Spleen (tissue), 7 donors: Measurements from ENCODE around the gene ARHGAP22.

Experiments used
- POLR2A ChIP-seq, 3 donors: fragments of 450-650 bp; IDR thresholded peaks; one replicate each; pipeline ENCODE4 v1.5.1; 2017; ENCODE audit warnings: antibody characterized with exemption in 3 of 3, mild to moderate bottlenecking in 1 of 3
- TF ChIP-seq, protein P1 (sequence below), 11 experiments: fragments of 200-600 bp in 7 of 11; fragments of 450-650 bp in 4 of 11; sonication (generic) in 4 of 11; IDR thresholded peaks in 8 of 11; conservative IDR thresholded peaks in 3 of 11; 1 replicate in 7 of 11; 2 replicates in 4 of 11; pipeline versions ENCODE4 v1.4.0 to v1.8.0; 2016 to 2021; ENCODE audit warnings: antibody characterized with exemption in 11 of 11, inconsistent platforms in 4 of 11, mild to moderate bottlenecking in 1 of 11
- donor health status: DM: no; HTN: no; CAD: no; lungs with moderate emphysema.
- donor health status: DM: no; HTN: no; CAD: no.
- donor health status: DM: no; HTN: no; CAD: no.

DNA sequence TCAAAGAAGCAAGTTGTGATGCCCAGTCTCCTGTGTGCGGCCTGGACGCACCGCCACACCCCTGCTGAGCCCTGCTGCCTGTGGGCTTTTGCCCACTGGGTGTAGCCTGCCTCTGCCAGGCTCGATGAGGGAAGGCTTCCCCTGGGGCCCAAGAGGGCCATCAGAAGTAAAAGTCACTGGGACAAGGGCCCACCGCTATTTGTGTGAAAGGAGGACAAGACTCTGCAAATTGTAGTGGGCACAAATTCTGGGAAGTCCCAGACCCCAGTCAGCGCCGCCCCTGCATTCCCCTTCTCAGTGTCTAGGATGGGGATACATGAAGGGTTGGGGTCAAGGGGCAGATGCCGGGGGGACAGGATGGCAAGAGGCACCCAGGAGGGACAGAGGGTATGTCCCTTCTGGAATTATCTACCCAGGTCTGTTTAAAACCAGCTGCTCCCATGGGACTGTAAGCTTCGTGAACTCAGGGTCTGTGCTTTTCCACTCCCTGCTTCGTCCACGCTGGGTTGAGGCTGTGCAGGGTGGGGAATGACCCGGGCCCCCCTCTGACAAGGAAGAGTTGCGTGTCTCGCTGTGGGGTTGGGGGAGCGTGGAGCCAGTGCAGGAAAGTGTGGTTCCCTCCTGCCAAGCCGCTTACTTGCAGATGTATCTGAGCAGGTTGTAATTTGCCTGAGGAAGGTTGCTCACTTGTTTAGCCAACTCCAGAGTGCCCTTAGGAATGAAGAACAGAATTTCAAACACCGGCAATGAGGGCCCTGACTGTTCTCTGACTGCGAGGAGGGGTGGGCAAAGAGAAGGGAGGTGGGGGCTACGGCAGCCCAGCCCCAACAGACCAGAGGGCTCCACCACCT lies 151.2 kb downstream of the ARHGAP22 start:
- TF ChIP-seq, protein P1, sequence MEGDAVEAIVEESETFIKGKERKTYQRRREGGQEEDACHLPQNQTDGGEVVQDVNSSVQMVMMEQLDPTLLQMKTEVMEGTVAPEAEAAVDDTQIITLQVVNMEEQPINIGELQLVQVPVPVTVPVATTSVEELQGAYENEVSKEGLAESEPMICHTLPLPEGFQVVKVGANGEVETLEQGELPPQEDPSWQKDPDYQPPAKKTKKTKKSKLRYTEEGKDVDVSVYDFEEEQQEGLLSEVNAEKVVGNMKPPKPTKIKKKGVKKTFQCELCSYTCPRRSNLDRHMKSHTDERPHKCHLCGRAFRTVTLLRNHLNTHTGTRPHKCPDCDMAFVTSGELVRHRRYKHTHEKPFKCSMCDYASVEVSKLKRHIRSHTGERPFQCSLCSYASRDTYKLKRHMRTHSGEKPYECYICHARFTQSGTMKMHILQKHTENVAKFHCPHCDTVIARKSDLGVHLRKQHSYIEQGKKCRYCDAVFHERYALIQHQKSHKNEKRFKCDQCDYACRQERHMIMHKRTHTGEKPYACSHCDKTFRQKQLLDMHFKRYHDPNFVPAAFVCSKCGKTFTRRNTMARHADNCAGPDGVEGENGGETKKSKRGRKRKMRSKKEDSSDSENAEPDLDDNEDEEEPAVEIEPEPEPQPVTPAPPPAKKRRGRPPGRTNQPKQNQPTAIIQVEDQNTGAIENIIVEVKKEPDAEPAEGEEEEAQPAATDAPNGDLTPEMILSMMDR (IDR thresholded peaks at IDR 0.05 in 8 of 11, conservative IDR thresholded peaks at IDR 0.05 in 3 of 11) = no peak
- no peak for TF ChIP-seq POLR2A (IDR thresholded peaks at IDR 0.05)
